Stimulated activated CD8-positive, alpha-beta memory T cell treated with anti-CD3 and anti-CD28 coated beads, Interleukin-12 subunit alpha, Interleukin-12 subunit beta, amount 100 ng/mL, for 24 hours (primary cell): ENCODE data around the gene FOXL3.
"Not testable (repeated sequence)": the region's sequence is repeated elsewhere in the genome, so short reads cannot be mapped to it uniquely, and the experiment has no call there.

ENCODE experiments used
- DNase-seq: peaks from one replicate; pipeline ENCODE4 v3.0.0-alpha.2; 2020; ENCODE audit errors: extremely low read depth

FOXL3 gene

DNA sequence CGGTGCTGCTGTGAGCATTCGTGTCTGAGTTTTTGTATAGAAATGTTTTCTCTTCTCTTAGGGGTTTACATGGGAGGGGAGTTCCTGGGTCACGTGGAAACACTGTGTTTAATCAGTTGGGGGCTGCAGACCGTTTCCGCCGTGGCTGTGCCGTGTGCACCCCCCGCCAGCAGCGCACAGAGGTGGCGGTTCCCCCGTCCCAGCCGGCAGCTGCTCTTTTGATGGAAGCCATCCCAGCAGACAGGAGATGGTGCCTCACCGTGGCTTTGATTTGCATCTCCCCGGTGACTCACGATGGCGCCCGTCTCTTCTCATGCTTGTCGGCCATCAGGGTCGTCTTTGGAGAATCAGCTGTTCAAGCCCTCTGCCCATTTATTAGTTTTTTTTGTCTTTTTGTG, 34.9 kb upstream of the FOXL3 start:
- no peak for DNase-seq

DNA sequence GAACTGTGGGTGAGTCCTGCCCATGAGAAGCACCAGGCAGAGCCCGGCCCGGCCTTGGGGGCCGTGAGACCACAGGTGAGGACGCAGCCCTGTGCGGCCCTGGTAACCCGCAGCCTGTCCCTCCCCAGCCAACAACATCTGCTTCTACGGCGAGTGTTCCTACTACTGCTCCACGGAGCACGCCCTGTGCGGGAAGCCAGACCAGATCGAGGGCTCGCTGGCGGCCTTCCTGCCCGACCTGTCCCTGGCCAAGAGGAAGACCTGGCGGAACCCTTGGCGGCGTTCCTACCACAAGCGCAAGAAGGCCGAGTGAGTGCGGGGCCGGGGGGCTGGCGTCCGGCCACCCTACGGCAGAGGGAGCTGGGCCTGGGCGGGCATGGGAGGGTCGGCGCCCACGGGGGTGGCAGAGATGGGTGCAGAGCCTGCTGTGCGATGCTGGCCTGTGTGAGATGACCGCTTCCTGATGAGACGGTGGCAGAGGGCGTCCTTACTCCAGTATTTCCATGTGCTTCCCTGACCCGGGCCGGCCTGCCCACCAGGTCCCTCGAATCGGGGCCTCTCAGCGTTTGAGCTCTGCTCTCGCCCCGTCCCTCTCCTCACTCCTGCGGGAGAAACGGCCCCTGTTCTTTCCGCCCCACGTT, 34.1 kb upstream of the FOXL3 start:
- DNase-seq, result no peak

DNA sequence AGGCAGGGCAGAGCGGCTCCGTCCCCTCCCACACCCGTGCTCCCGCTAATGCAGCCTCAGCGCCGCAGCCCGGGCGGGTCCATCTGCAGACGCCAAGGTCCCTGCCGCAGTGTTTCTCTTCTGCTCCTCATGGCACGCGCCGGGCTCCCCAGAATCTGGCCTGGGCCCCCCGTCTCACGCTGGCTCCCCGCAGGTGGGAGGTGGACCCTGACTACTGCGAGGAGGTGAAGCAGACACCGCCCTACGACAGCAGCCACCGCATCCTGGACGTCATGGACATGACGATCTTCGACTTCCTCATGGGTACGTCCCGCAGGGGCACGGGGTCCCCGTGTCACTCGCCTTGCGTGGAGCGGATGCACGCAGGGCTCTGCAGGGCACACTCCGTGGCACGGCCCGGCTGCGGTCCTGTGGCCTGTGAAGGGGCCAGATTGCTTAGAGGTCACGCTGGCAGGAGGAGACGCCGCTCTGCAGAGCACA, 33.5 kb upstream of the FOXL3 start:
- DNase-seq, result no peak

- no peak for DNase-seq
Measured at GRCh38 chr7:256981-257646, 32.9 kb upstream of the FOXL3 start.

DNA sequence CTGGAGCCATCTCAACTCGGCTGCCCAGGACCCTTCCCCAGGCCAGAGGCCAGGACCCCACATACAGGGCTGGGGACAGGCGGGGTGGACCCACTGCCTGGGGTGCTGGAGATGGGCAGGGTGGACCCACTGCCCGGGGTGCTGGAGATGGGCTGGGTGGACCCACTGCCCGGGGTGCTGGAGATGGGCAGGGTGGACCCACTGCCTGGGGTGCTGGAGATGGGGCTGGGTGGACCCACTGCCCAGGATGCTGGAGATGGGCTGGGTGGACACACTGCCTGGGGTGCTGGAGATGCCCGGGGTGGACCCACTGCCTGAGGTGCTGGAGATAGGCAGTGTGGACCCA, 32.4 kb upstream of the FOXL3 start:
- DNase-seq, result no peak

DNA sequence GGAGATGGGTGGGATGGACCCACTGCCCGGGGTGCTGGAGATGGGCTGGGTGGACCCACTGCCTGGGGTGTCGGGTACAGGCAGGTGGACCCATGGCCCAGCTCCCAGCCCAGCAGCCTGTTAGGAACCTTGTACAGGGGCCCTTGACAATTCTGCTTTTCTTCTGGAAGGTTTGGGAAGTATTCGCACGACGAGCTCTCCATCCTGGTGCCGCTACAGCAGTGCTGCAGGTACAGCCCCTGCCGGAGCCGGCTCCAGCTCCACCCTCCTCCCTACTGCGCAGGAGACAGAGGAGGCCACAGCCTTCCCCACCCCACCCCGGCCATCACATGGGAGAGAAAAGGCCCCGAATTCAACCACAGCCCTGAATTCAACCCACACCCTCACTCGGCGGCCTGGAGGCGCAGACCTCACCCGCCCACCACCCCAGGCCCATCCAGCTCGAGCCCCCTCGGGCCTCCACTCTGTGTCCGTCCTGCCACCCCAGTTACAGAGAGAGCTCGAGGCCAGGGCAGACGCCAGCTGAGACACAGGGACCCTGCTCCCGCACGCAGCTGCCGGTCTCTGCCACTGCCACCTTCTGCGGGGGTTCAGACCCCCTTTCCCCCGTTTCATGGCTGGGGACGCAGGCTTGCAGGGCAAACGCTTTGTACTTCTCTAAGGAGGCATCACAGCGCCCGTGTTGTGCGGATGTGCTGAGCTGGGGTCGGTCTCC, 31.3 kb upstream of the FOXL3 start:
- DNase-seq, result no peak

GRCh38 chr7:259191-259505, 30.8 kb upstream of the FOXL3 start:
- no peak for DNase-seq

- DNase-seq, result no peak
Measured at GRCh38 chr7:259751-260405, 30.1 kb upstream of the FOXL3 start.

- no peak for DNase-seq
Measured at GRCh38 chr7:260441-261281, 29.3 kb upstream of the FOXL3 start.

DNA sequence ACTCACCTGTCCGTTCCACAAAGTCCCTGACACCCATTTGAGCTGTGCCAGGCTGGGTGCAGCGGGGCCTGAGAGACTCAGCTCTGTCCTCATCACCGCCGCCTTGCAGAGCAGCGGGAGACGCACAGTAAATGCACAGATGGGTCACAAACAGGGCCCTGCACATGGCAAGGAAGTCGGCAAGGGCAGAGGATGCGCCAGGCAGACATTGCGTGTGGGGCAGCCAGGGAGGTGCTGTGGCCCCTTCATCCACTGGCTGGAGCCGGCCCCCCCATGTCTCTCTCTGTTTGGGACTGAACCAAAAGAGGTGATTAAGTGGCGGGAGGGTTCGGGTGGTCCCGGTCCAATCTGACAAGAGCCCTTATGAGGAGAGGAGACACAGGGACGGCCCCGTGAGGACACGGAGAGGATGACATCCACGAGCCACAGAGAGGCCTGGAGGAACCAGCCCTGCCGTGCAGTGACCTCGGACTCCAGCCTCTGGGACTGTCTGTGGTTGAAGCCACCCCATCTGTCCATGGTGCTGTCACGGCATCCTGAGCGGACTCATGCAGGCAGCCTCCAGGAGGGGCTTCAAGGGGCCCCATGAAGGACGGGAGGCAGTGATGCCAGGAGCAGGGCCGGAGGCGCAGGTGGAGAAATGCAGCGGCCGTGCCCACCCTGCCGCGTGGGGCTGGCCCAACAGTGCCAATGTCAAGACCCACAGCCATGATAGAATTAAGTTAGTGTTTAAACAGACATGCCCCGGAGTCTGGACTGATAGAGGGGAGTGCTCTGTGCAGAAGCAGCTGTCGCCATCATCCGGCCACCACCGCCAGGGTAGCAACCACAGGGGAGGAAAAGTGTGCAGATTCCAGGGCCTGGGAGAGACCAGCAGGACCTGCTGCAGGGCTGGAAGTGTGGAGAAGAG, 28.4 kb upstream of the FOXL3 start:
- DNase-seq, result no peak

DNA sequence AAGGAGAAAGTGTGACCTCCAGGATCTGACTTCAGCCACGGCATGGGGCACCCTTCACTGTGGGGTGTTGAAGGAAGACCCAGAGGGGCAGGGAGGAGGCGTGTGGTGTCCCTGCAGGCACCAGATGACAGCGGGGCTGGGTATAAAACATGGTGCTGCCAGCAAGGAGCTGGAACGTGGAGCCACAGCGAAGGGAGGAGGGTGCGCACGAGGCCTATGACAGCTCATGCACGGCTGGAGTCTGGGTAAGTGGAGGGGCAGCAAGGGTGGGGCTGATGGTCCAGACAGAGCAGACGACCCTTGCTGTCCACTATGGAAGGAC, 27.8 kb upstream of the FOXL3 start:
- no peak for DNase-seq

DNA sequence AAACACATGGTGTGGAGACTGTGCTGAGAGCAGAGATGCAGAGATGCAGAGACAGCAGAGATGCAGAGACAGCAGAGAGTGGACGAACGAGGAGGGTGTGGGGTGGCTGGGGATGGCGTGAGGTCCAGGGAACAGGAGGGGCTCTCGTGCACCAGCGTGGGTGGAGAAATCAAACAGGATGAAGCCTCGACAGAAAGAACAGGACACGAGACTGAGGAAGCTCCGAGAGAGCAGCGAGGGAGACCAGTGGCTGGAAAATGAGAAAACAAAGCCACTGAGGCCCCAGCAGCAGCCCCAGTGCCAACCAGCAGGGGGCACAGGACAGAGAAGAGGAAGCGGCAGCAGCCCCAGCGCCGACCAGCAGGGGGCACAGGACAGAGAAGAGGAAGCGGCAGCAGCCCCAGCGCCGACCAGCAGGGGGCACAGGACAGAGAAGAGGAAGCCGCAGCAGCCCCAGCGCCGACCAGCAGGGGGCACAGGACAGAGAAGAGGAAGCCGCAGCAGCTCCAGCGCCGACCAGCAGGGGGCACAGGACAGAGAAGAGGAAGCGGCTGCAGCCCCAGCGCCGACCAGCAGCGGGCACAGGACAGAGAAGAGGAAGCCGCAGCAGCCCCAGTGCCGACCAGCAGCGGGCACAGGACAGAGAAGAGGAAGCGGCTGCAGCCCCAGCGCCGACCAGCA, 27.2 kb upstream of the FOXL3 start:
- DNase-seq, result not testable (repeated sequence)

GRCh38 chr7:263483-264351, 26.3 kb upstream of the FOXL3 start:
- DNase-seq, result not testable (repeated sequence)

DNA sequence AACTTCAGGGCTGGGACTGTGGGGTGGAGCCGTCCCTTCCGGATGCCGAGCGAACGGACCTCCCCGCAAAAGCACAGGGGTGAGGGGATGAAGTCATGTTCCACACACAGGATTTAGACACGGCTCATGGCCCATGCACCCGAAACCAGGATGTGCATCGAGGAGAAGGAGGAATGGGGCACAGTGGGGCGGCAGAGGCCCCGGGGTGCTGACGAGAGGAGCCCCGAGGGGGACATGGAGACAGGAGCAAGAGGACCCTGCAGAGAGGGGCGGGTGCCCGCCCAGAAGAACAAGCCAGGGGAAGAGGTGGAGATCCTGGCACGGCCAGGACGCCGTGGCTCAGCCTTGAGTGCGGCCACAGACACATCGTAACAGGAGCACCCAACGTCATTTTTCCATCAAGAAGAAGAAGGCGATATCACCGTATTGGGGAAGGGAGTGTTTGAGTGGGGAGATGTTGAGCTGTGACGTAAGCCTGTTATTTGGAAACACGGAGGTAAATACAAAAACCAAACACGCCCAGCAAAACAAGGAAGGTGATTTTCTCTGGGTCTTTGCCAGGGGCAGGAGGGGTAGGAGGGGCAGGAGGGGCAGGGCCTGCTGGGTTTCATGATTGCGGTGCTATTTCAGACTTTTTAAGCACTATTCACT, 25.3 kb upstream of the FOXL3 start:
- no peak for DNase-seq

GRCh38 chr7:265192-265997, 24.6 kb upstream of the FOXL3 start:
- no peak for DNase-seq

DNA sequence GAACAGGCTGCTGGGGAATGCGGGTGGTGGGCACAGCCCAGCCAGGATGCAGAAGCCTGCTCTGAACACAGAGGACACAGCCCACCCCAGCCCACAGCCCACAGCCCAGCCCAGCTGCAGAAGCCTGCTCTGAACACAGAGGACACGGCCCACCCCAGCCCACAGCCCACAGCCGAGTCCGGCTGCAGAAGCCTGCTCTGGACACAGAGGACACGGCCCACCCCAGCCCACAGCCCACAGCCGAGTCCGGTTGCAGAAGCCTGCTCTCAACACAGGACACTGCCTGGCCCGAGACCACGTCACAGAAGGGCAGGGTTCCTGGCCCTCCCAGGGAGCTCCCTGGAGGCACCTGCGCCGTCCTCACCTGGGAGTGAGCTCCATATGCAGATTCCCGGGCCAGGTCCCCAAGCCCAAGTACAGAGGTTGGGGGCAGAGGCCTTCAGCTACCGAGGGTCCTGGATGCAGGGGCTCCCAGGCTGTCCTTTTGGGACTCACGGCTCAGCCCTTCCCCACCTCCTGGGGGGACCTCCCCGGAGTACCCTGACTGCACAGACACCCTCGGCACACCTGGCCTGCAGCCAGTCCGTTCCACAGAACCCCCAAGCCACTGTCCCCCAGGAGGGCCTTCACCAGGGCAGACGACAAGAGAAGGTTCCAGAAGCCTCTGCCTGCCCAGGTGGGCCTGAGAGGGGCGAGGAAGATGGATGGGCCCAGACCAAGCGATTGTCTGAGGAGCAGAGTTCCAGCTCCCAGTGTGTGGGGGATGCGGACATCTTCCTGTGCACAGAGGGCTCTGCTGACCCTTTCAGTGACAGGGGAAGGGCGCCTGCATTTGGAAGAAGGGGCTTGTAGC, 23.7 kb upstream of the FOXL3 start:
- no peak for DNase-seq
